ENCODE results near the gene TMEM236.

TMEM236 gene

DNA sequence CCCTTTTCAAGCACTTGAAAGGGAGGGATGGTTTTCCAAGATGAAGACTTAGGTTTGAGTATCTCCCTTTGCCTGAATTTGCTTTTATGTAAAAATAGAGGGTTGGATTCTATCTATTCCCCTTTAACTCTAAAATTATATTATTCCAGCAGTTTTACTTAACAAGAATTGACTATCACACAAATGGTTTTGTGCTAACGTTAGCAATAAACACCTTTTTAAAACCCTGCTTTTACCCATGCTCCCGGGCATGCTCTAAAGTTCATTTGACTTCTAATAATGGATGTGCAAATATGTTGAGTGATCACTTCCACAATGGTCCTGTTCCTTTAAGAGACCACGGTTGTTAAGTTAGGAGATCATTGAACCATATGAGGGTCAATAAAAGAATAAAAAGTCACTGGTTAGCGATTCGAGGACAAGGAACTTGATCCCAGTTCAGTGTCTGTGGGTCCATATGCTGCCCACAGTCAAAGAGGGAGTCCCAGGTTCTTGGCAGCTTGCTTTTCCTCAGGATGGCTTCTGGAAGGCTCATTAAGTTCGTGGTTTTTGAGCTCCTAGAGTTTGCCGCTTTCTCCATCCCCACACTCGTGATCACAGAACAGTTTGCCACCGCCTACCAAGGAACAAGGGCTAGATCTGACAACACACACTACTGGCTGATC lies at the start of gene TMEM236:
TMEM236 (plus strand) TSS at position 421 of the 665 bp plus-strand sequence; CDS start at position 516, 95 bp downstream.
- TF ChIP-seq CTCF (IDR thresholded peaks at IDR 0.05; ENCODE audit: insufficient read depth, low read depth, low read length, missing control alignments), result no peak
- no peak within 1 kb of the TSS for H3K4me3 ChIP-seq (ENCODE audit: low read length)
- DNase-seq (ENCODE audit: low read depth), result no peak

DNA sequence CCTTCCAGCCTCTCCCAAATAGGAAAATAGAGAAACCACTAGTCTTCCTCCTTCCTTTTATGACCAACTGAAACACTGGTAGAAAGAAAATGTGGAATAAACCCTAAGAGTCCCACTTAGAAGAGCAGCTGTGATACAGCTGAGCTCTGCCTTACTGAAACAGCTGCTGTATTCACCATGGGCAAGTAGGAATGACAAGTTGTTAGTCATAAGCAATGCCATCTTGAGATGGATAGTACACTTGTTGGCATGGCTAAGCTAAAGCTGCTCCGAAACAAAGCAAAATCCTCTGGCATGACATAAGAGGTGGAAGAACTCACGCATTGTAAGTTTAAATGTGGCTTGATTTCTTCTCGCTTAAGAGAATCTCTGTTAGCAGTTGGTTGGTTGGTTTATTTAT lies 48.3 kb upstream of the TMEM236 start:
- DNase-seq (ENCODE audit: low read depth), result no peak
- no peak for TF ChIP-seq CTCF (IDR thresholded peaks at IDR 0.05; ENCODE audit: insufficient read depth, low read depth, low read length, missing control alignments)
- H3K4me3 ChIP-seq (ENCODE audit: low read length), result no peak overlapping the region

- no peak for TF ChIP-seq CTCF (IDR thresholded peaks at IDR 0.05; ENCODE audit: insufficient read depth, low read depth, low read length, missing control alignments)
- no peak overlapping the region for H3K4me3 ChIP-seq (ENCODE audit: low read length)
- no peak for DNase-seq (ENCODE audit: low read depth)
Observed at GRCh38 chr10:17708821-17709220, 43.2 kb upstream of the TMEM236 start.

GRCh38 chr10:17709492-17709891 lies 42.5 kb upstream of the TMEM236 start:
- no peak for DNase-seq (ENCODE audit: low read depth)
- TF ChIP-seq CTCF (IDR thresholded peaks at IDR 0.05; ENCODE audit: insufficient read depth, low read depth, low read length, missing control alignments), result no peak
- H3K4me3 ChIP-seq (ENCODE audit: low read length), result no peak overlapping the region

- no peak overlapping the region for H3K4me3 ChIP-seq (ENCODE audit: low read length)
- DNase-seq (ENCODE audit: low read depth), result no peak
Observed at GRCh38 chr10:17710181-17710580, 41.8 kb upstream of the TMEM236 start.

DNA sequence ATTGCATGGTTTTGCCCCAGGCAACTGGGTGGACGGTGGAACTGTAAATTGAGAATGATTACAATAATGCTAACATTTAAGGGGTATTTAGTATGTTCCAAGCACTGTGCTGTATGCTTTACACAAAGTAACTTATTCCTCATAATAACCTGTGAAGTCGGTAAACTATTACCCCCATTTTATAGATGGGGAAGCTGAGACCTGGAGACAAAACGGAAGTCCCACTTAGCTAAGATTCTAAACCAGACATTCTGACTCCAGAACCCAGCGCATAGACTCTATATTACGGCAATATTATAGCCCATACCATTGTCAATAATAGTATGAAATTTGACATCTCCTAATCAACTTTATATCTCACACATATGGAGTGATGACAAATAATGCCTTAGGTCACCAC lies 39.9 kb upstream of the TMEM236 start:
- no peak for TF ChIP-seq CTCF (IDR thresholded peaks at IDR 0.05; ENCODE audit: insufficient read depth, low read depth, low read length, missing control alignments)
- DNase-seq (ENCODE audit: low read depth), result no peak
- no peak overlapping the region for H3K4me3 ChIP-seq (ENCODE audit: low read length)

More at GRCh38 chr10:17710181-17710580, 41.8 kb upstream of the TMEM236 start:
- TF ChIP-seq CTCF (IDR thresholded peaks at IDR 0.05; ENCODE audit: insufficient read depth, low read depth, low read length, missing control alignments), result no peak

All from epithelial cell of esophagus (primary cell).